Kidney capillary endothelial cell (primary cell): ENCODE data around the gene DNAI4.
"Not testable (repeated sequence)": the region's sequence is repeated elsewhere in the genome, so short reads cannot be mapped to it uniquely, and the experiment has no call there.

Source experiments
- DNase-seq: peaks from one replicate; pipeline ENCODE4 v3.0.0-alpha.2; 2018; ENCODE audit warnings: low spot score

The DNAI4 gene

GRCh38 chr1:66929146-66929688 lies 4.6 kb upstream of the DNAI4 start:
- DNase-seq = no peak

DNA sequence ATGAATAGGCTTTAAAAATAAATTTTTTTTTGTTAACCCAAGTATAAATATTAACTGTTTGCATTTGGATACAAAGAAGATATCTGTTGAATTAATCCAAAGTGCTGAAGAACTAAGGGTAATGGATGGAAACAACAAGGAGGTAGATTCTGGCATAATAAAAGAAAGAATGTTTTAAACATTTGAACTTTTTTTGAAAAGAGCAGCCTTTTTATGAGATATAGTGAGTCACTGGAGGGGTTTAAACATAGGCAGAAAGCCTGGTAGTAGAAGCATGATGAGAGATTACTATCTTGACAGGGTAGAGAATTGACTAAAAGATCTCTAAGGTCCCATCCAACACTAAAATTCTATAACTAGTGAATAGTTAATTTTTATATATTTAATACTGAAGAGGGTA lies 2.9 kb upstream of the DNAI4 start:
- no peak for DNase-seq

DNA sequence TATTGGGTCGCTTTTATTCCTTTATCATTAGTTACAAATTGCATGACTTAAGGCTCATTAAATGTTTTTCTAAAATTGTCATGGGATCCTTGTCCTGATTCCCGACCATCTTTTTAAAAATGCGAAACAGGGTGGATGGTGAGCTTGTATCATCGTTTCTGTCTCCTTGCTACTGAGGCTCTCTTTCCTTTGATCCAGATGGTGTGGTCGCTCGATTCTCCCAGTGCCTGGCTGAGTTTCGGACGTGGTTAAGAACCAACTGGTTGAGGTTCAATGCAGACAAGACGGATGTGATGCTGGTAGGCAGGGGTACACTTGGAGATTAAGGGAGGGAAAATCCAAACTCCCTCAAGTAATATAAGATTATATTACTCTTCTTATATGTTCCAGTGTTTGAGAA lies 1.3 kb upstream of the DNAI4 start:
- no peak for DNase-seq

DNA sequence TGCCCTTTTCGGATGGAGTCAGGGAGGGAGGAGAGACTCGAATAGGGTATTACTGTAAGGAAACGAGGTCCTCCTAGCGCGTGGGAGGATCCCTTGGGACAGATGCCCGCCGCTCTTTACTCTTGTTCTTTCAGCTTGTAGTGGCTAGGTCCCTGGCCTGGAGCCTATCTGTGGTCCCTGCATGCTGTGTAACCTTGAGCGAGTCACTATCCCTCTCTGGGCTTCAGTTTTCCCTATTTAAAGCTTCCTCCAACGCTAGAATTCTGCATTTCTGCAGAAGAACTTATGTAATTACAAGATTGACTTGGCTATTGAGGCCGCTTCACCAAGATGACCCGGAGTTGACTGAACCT lies 878 bp upstream of the DNAI4 start:
- no peak for DNase-seq

DNA sequence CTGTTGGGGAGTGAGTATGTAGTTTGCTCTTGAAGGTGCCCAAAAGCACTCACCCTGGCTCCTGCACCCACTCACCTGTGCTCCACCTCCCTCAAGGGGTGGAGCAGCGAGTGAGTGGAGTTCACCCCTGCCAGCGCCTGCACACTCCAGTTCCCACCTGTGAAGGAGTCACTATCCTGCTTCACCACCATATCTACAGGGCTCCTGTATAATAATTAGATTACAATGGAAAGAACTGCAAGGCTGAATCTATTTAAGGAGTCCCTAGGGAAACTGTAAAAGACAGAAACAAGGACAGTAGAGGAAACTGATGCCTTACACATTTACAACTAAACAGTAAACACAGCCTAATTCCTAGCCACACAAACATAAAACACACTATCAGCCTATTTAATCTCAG lies 4.1 kb downstream of the DNAI4 start:
- no peak for DNase-seq

DNA sequence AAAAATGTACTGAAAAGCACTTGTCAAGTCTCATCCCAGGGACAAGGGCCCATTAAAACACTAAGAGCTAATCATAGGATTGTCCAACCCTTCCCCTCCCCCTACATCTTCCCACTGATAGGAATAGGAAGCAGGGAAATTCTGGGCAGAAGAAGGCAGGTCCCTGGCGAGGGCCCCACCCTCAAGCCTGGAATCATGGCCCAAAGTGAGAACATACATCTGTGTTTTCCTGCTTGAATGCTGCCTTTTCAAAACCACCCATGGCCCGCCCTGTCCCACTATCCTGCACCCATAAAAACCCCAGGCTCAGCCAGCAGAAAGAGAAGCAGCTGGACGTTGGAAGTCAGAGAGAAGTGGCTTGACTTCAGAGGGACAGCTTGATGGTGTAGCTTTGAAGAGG lies 4.8 kb downstream of the DNAI4 start:
- DNase-seq = no peak

GRCh38 chr1:66919063-66919462 lies 5.6 kb downstream of the DNAI4 start:
- DNase-seq = no peak

DNA sequence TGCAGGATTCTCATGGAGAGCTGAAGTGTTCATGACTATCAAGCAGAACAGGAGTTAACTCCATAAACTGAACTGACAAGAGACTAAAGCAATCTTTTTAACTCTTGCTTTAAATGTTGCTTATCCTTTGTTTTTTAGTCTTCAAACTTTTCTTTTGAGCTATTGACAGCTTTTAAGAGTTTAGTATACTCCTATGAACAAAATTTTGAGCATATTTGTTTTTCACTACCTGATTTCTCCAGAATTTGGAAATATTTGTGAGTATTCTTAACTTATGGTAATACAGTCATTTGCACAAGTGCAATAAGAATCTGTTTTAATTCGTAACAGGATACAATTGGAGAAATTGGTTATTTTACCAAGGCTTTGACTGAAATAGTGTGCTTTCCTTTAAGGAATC lies 7.2 kb downstream of the DNAI4 start:
- DNase-seq = no peak

DNA sequence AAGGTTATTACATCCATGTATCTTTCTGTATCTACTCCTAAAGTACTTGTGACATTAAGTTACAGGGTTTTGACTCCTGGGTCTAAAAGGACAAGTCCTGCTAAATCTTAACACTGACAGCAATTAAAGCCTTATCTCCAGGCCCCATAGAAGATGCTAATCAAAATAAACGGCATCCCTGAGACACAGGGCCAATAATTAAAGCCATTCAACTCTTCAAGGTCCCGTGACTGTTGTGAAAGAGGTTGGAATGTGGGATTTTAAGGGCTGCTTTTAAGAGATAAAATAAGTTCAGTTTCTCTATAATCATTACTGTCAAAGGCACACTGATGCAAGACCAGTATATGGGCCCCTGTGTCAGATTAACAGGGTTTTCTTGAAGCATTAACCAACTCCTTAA lies 8.3 kb downstream of the DNAI4 start:
- no peak for DNase-seq

DNA sequence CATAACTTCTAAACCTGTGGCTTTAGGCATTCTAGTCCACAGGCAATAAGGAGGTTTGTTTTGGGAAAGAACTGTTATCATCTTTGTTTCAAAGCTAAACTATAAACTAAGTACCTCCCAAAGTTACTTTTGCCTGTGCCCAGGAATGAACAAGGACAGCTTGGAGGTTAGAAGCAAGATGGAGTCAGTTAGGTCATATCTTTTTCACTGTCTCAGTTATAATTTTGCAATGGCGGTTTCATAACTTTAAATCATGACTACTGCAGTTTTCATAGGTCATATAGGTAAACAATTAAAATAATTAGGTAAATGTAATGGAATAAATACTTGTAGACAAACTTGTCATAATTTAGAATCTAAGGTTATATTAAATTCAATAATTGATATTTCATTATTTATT lies 9.5 kb downstream of the DNAI4 start:
- DNase-seq = not testable (repeated sequence)

DNA sequence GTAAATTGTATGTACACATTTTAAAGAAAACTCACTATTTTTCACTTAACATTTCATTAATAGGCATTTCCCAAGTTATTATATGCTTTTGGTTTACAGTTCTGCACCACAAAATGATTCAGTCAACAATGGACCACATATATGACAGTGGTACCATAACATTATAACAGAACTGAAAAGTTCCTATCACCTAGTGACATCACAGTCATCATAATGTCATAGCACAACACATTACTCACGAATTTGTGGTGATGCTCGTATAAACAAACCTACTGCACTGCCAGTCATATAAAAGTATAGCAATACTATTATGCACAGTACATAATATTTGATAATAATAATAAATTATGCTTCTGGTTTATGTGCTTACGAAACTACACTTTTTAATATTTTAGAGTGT lies 30.9 kb downstream of the DNAI4 start:
- DNase-seq = no peak

- no peak for DNase-seq
These were observed 34.0 kb downstream of the DNAI4 start for GRCh38 chr1:66890621-66891020.

DNA sequence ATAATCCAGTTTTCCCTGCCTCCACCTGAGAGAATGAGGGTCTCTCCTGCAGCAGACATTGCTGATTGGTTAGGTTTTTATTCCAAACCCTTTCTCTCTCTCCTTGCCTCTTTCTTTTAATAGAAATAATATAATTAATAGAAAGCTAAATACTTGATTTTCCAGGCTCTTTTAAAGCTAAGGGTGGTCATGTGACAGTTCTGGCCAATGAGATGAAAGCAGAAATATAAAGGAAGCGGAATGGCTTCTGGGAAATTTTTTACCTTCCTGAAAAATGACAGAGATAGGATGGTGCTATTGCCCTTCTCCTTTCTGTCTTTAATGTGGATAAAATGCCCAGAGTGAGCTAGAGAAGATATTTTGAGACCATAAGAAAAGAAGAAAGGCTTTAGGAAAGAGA lies 35.6 kb downstream of the DNAI4 start:
- DNase-seq = no peak

DNA sequence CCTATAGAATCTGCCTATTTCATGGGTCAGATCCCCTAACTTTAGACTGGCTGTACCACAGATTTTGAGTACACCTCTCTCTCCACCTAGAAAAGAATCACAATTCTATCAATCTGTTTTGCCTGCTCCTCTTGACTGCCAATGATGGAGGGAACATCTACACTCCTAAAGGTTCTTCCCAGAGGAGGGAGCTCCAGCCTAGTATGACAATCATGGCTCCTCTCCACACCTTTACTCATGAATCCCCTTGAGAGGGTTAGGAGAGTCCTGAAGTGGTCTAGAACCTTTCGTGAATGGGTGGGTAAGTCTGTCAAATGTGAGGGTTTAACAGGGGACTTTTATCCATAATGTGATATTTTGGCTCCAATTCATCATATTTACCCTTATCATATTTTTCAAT lies 48.0 kb downstream of the DNAI4 start:
- DNase-seq = no peak

- DNase-seq = no peak
These were observed 51.5 kb downstream of the DNAI4 start for GRCh38 chr1:66873111-66873510.

DNA sequence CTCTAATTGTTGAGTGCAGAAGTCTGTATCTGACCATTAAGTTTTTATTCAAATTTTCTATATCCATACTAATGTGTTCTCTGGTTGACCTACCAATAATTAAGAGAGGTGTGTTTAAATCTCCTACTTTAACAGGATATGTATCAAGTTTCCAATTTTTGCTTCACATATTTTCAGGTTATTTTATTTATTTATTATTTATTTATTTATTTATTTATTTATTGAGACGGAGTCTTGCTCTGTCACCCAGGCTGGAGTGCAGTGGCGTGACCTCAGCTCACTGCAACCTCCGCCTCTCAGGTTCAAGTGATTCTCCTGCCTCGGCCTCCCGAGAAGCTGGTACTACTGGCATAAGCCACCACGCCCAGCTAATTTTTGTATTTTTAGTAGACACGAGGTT lies 52.6 kb downstream of the DNAI4 start:
- not testable (repeated sequence) for DNase-seq

- DNase-seq = no peak
These were observed 57.2 kb downstream of the DNAI4 start for GRCh38 chr1:66867501-66867900.

GRCh38 chr1:66860529-66860928 lies 64.1 kb downstream of the DNAI4 start:
- no peak for DNase-seq

DNA sequence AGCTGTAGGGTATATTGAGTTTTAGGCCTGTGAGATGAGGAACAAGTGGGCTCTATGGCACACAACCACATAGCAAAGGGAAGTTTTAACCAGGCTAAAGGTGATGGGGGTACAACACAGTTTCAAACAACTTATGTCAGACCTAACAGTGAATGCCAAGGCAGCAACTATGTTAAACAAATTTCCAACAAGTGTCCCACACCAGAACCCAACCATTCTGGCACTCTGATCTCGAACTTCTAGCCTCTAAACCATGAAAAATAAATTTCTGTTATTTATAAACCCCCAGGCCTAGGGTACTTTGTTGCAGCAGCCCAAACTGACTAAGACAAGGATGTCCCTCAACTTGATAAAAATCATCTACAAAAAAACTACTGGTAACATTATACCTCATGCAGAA lies 71.3 kb downstream of the DNAI4 start:
- DNase-seq = no peak

DNA sequence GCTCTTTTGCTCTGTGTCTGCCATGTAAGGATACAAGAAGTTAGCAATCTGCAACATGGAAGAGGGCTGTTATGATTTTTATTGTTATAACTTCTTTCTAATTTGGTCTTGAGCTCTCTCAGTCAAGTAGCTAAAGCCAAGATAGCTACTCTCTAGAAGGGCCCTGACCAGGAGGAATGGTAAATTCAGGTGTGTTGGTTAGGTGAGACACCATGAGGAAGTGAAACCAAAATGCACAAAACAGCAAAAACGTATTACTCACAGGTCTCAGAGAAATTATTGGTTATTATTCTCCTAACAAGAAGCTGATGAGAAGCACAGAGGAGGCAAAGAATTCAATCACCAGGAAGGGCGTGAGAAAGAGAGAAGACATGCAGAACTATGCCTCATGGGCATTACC lies 71.8 kb downstream of the DNAI4 start:
- DNase-seq = no peak

- DNase-seq = no peak
These were observed 73.7 kb downstream of the DNAI4 start for GRCh38 chr1:66850989-66851388.

- DNase-seq = no peak
These were observed 76.5 kb downstream of the DNAI4 start for GRCh38 chr1:66848193-66848592.

DNA sequence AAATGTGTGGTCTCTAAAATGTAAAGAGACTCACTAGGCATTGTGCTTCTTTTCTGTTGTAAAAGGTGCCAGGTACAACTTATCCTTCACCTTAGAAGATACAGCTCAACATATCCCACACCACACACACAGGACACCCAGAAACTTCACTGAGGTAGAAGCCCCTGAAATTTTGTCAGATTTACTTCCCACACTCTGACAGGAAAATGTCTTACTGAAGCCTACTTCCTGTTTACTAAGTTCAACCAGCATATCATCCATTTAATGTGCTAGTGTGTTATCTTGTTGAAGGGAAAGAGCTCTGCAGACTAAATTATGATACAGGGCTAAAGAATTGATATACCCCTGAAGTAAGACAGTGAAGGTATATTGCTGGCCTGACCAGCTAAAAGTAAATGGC lies 83.7 kb downstream of the DNAI4 start:
- DNase-seq = no peak

- DNase-seq = no peak
These were observed 89.7 kb downstream of the DNAI4 start for GRCh38 chr1:66834926-66835325.

- no peak for DNase-seq
These were observed 91.5 kb downstream of the DNAI4 start for GRCh38 chr1:66833112-66833511.
